Thyroid gland (tissue), 4 donors: ENCODE results near the gene POU2AF1. TPM values are rescaled to one million over a fixed set of nuclear protein-coding genes. Genes with fewer than 3 reads are reported as not detected.
A peak's percentile ranks its signal among the peaks of the same experiment; 100 is the strongest.

Experiments
- DNase-seq, 2 donors: peaks; one replicate each; pipeline ENCODE4 v3.0.0-alpha.2; 2019
- H3K27ac ChIP-seq, 3 donors: fragments of 200-600 bp; sonication (generic); 1 replicate in 2 of 3; 2 replicates in 1 of 3; pipeline ENCODE4 v1.5.1; 2016 to 2019; ENCODE audit warnings: mild to moderate bottlenecking in 1 of 3, moderate library complexity in 1 of 3
- H3K27me3 ChIP-seq: fragments of 200-600 bp; sonication (generic); one replicate; pipeline ENCODE4 v1.5.1; 2019
- H3K36me3 ChIP-seq, 2 donors: fragments of 200-600 bp; sonication (generic); one replicate each; pipeline ENCODE4 v1.5.1; 2016 to 2019
- H3K4me1 ChIP-seq, 2 donors: fragments of 200-600 bp; sonication (generic); one replicate each; pipeline ENCODE4 v1.5.1; 2017 to 2019
- H3K4me3 ChIP-seq, 3 donors: fragments of 200-600 bp; sonication (generic); replicated peaks in 1 of 3; 1 replicate in 2 of 3; 2 replicates in 1 of 3; pipeline ENCODE4 v1.5.1; 2016; ENCODE audit warnings: mild to moderate bottlenecking in 1 of 3
- H3K9me3 ChIP-seq: fragments of 200-600 bp; sonication (generic); one replicate; pipeline ENCODE4 v1.5.1; 2017
- POLR2A ChIP-seq, 2 donors: fragments of 450-650 bp; IDR thresholded peaks; one replicate each; pipeline ENCODE4 v1.6.1; 2017; ENCODE audit warnings: antibody characterized with exemption in 2 of 2, mild to moderate bottlenecking in 2 of 2, moderate library complexity in 1 of 2
- WGBS, 2 donors: methylation state at CpG; one replicate each; pipeline ENCODE4 v1.1.5; 2017; 5-methylcytosine and 5-hydroxymethylcytosine counted together
- intact Hi-C: fragments of 100-400 bp; cut with DNase I; formaldehyde crosslinking; loops from one replicate; pipeline ENCODE4 v1.15.1; 2023
- total RNA-seq, 4 donors: library from RNA; depleted of rRNA; stranded (reverse); fragments of >200 nt; gene quantifications; one replicate each; pipeline ENCODE4 v1.2.3, GENCODE V29; 2016
- TF ChIP-seq, protein P1 (sequence below), 6 experiments: fragments of 200-600 bp in 3 of 6; fragments of 450-650 bp in 3 of 6; sonication (generic) in 3 of 6; IDR thresholded peaks; one replicate each; pipeline ENCODE4 v1.5.1; 2016 to 2019; ENCODE audit warnings: antibody characterized with exemption in 6 of 6, mild to moderate bottlenecking in 2 of 6, inconsistent platforms in 1 of 6, moderate library complexity in 1 of 6

Gene POU2AF1
- total RNA-seq, 4 donors from 2014 or later = 0.54 TPM; not detected in 3

- DNase-seq = no peak
- Histone ChIP-seq H3K9me3 (no peaks in the 10 kb centered on the region), H3K27me3 (no peaks in the 10 kb centered on the region), H3K36me3 (no peaks in the 10 kb centered on the region), H3K27ac (no peak overlapping the region), H3K4me1 (peaks cover 0 to 13% of the 10 kb centered on the region in 2 donors), H3K4me3 (no peak overlapping the region)
- TF ChIP-seq POLR2A (IDR thresholded peaks at IDR 0.05) = no peak
- TF ChIP-seq, protein P1, sequence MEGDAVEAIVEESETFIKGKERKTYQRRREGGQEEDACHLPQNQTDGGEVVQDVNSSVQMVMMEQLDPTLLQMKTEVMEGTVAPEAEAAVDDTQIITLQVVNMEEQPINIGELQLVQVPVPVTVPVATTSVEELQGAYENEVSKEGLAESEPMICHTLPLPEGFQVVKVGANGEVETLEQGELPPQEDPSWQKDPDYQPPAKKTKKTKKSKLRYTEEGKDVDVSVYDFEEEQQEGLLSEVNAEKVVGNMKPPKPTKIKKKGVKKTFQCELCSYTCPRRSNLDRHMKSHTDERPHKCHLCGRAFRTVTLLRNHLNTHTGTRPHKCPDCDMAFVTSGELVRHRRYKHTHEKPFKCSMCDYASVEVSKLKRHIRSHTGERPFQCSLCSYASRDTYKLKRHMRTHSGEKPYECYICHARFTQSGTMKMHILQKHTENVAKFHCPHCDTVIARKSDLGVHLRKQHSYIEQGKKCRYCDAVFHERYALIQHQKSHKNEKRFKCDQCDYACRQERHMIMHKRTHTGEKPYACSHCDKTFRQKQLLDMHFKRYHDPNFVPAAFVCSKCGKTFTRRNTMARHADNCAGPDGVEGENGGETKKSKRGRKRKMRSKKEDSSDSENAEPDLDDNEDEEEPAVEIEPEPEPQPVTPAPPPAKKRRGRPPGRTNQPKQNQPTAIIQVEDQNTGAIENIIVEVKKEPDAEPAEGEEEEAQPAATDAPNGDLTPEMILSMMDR (IDR thresholded peaks at IDR 0.05) = no peak
- 68 to 78% methylated on average over 3 of the region's 3 CpGs for WGBS, 2 donors
- intact Hi-C loops = no loop called here
These were observed 69.0 kb downstream of the POU2AF1 start for GRCh38 chr11:111310088-111310487.

DNA sequence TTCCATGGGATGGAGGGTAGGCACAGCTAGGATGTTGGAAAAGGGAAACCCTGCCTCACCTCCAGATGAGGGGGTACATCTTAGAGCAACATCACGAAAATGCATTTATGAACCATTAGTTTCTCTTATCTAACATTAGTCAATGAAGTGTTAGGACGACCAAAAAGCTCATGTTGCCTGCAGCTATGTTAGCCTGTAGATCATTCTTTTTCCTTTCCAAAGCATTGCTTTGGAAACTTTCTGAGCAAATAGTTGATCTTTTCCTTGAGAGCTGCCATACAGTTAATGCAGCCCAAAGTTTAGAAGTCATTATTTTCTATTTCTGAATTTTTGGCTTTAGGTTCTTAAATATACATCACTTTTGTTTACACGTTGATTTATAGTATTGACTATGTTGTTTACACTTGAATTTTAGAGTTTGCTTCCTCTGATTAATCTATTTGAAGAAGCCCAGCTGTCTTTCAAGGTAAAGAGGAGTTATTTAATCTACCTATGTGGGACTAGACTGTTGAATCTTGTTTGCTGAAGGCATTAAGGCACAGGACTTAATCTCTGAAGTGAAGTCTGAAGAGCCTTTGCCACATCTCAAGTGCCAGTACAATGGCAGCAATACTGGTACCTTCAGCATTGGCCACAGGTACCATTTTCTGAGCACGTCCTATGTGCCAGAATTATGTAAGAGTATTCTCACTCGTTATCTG is 69.7 kb downstream of the POU2AF1 start:
- no peaks in the 10 kb centered on the region for H3K27me3 ChIP-seq
- H3K9me3 ChIP-seq = no peaks in the 10 kb centered on the region
- intact Hi-C loops = no loop called here
- no peaks in the 10 kb centered on the region for H3K36me3 ChIP-seq
- WGBS, 2 donors = 84 to 89% methylated on average over 5 of the region's 5 CpGs
- no peak for DNase-seq
- TF ChIP-seq POLR2A (IDR thresholded peaks at IDR 0.05) = no peak
- TF ChIP-seq, protein P1 (IDR thresholded peaks at IDR 0.05) = no peak
- no peak overlapping the region for H3K4me3 ChIP-seq
- H3K4me1 ChIP-seq = peaks cover 0 to 13% of the 10 kb centered on the region in 2 donors
- no peak overlapping the region for H3K27ac ChIP-seq

- Histone ChIP-seq H3K36me3 (no peaks in the 10 kb centered on the region), H3K27me3 (no peaks in the 10 kb centered on the region), H3K9me3 (no peaks in the 10 kb centered on the region), H3K4me1 (peaks cover 7 to 21% of the 10 kb centered on the region in 2 donors), H3K27ac (no peak overlapping the region), H3K4me3 (no peak overlapping the region)
- no peak for TF ChIP-seq POLR2A (IDR thresholded peaks at IDR 0.05)
- TF ChIP-seq, protein P1 (IDR thresholded peaks at IDR 0.05) = no peak
- 48 to 61% methylated on average over 7 of the region's 7 CpGs for WGBS, 2 donors
- intact Hi-C loops = no loop called here
- peak; percentile 71 for DNase-seq
These were observed 70.9 kb downstream of the POU2AF1 start for GRCh38 chr11:111308140-111308539.

- H3K9me3 ChIP-seq = no peaks in the 10 kb centered on the region
- TF ChIP-seq, protein P1 (IDR thresholded peaks at IDR 0.05) = no peak
- no peak for TF ChIP-seq POLR2A (IDR thresholded peaks at IDR 0.05)
- H3K4me1 ChIP-seq = peaks cover 12 to 26% of the 10 kb centered on the region in 2 donors
- WGBS, 2 donors = 78 to 85% methylated on average over 3 of the region's 3 CpGs
- H3K36me3 ChIP-seq = no peaks in the 10 kb centered on the region
- no peak for DNase-seq
- no peak overlapping the region for H3K27ac ChIP-seq
- intact Hi-C loops = no loop called here
- H3K4me3 ChIP-seq = no peak overlapping the region
- no peaks in the 10 kb centered on the region for H3K27me3 ChIP-seq
These were observed 71.5 kb downstream of the POU2AF1 start for GRCh38 chr11:111307472-111308108.

GRCh38 chr11:111306321-111306720 is 72.8 kb downstream of the POU2AF1 start:
- no peak for TF ChIP-seq POLR2A (IDR thresholded peaks at IDR 0.05)
- TF ChIP-seq, protein P1 (IDR thresholded peaks at IDR 0.05) = no peak
- intact Hi-C loops = no loop called here
- H3K4me3 ChIP-seq = no peak overlapping the region

More at GRCh38 chr11:111306321-111306720, 72.8 kb downstream of the POU2AF1 start:
- Histone ChIP-seq H3K27me3 (no peaks in the 10 kb centered on the region), H3K9me3 (no peaks in the 10 kb centered on the region), H3K36me3 (no peaks in the 10 kb centered on the region), H3K27ac (no peak overlapping the region), H3K4me1 (peaks cover 23 to 28% of the 10 kb centered on the region in 2 donors)
- DNase-seq = no peak
- 88 to 91% methylated on average over 5 of the region's 5 CpGs for WGBS, 2 donors
